Activated naive CD4-positive, alpha-beta T cell treated with anti-CD3 and anti-CD28 coated beads, Interleukin-2, amount 50 U/mL, for 72 hours (primary cell): ENCODE measurements around the gene MRPS5. TPM values are rescaled to one million over a fixed set of nuclear protein-coding genes. Genes with fewer than 3 reads are reported as not detected.

Source experiments
- total RNA-seq, 2 donors: library from RNA; stranded (reverse); gene quantifications; one replicate each; pipeline ENCODE4 v1.2.3, GENCODE V29; 2022

Gene MRPS5
- total RNA-seq, 2 donors from 2014 or later: 78.8 to 102 TPM

Other genes starting within 250 kb of the MRPS5 start
- gene MAL, start 96.1 kb downstream of the MRPS5 start, total RNA-seq: 10 to 100 TPM; 26.3 to 62.8 TPM
- gene ZNF514, start 38.0 kb upstream of the MRPS5 start, total RNA-seq: 10 to 100 TPM in 1 of 2 donors, 1 to 10 TPM in 1; 7.6 to 11.0 TPM
- 1 to 10 TPM; 3.9 to 5.3 TPM for gene ZNF2, start 44.0 kb upstream of the MRPS5 start, total RNA-seq
- gene ZNF892, start 85.7 kb upstream of the MRPS5 start, total RNA-seq: 1 to 10 TPM; 3.6 to 3.9 TPM
- gene PROM2, start 152.6 kb upstream of the MRPS5 start, total RNA-seq: 1 to 10 TPM in 1 of 2 donors, under 1 TPM in 1; 0.86 to 1.9 TPM
- gene KCNIP3, start 175.5 kb upstream of the MRPS5 start, total RNA-seq: not detected